Thyroid gland (tissue), 4 donors: ENCODE data around the gene VCAN. TPM values are rescaled to one million over a fixed set of nuclear protein-coding genes. Genes with fewer than 3 reads are reported as not detected.

ENCODE experiments used
- DNase-seq, 2 donors: peaks; one replicate each; pipeline ENCODE4 v3.0.0-alpha.2; 2019
- H3K27ac ChIP-seq, 3 donors: fragments of 200-600 bp; sonication (generic); 1 replicate in 2 of 3; 2 replicates in 1 of 3; pipeline ENCODE4 v1.5.1; 2016 to 2019; ENCODE audit warnings: mild to moderate bottlenecking in 1 of 3, moderate library complexity in 1 of 3
- H3K27me3 ChIP-seq: fragments of 200-600 bp; sonication (generic); one replicate; pipeline ENCODE4 v1.5.1; 2019
- H3K36me3 ChIP-seq, 2 donors: fragments of 200-600 bp; sonication (generic); one replicate each; pipeline ENCODE4 v1.5.1; 2016 to 2019
- H3K4me1 ChIP-seq, 2 donors: fragments of 200-600 bp; sonication (generic); one replicate each; pipeline ENCODE4 v1.5.1; 2017 to 2019
- H3K4me3 ChIP-seq, 3 donors: fragments of 200-600 bp; sonication (generic); replicated peaks in 1 of 3; 1 replicate in 2 of 3; 2 replicates in 1 of 3; pipeline ENCODE4 v1.5.1; 2016; ENCODE audit warnings: mild to moderate bottlenecking in 1 of 3
- H3K9me3 ChIP-seq: fragments of 200-600 bp; sonication (generic); one replicate; pipeline ENCODE4 v1.5.1; 2017
- CTCF ChIP-seq, 6 experiments: fragments of 200-600 bp in 3 of 6; fragments of 450-650 bp in 3 of 6; sonication (generic) in 3 of 6; IDR thresholded peaks; one replicate each; pipeline ENCODE4 v1.5.1; 2016 to 2019; ENCODE audit warnings: antibody characterized with exemption in 6 of 6, mild to moderate bottlenecking in 2 of 6, inconsistent platforms in 1 of 6, moderate library complexity in 1 of 6
- POLR2A ChIP-seq, 2 donors: fragments of 450-650 bp; IDR thresholded peaks; one replicate each; pipeline ENCODE4 v1.6.1; 2017; ENCODE audit warnings: antibody characterized with exemption in 2 of 2, mild to moderate bottlenecking in 2 of 2, moderate library complexity in 1 of 2
- WGBS, 2 donors: methylation state at CpG; one replicate each; pipeline ENCODE4 v1.1.5; 2017; 5-methylcytosine and 5-hydroxymethylcytosine counted together
- intact Hi-C: fragments of 100-400 bp; cut with DNase I; formaldehyde crosslinking; loops from one replicate; pipeline ENCODE4 v1.15.1; 2023
- total RNA-seq, 4 donors: library from RNA; depleted of rRNA; stranded (reverse); fragments of >200 nt; gene quantifications; one replicate each; pipeline ENCODE4 v1.2.3, GENCODE V29; 2016

Gene VCAN
- 10 to 100 TPM in 3 of 4 donors, 1 to 10 TPM in 1; 9.7 to 50.1 (median 33.1) TPM for total RNA-seq

DNA sequence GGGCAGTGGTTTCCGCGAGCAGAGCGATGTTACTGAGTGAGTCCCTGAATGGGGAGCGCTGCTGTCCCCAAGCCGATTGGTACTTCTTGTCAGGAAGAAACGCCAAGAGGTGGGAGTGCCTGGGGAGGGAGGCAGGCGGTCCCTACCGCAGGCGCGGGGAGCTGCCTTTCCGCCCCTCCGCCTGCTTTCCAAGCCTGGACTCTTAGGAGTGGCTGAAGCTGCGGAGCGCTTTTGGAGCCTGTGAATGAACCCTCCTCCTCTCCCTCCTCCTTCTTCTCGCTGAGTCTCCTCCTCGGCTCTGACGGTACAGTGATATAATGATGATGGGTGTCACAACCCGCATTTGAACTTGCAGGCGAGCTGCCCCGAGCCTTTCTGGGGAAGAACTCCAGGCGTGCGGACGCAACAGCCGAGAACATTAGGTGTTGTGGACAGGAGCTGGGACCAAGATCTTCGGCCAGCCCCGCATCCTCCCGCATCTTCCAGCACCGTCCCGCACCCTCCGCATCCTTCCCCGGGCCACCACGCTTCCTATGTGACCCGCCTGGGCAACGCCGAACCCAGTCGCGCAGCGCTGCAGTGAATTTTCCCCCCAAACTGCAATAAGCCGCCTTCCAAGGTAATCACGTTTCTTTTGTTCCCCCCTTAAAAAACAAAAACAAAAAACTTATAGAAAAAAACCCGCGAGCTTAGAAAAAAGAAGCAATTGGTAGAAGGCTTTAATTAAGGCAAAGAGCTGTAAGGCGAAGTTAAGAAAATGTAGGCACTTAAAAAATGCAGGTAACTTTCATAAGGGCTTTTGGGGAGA, at the start of gene VCAN:
TSS of gene VCAN (plus strand) at position 340 of the 808 bp plus-strand sequence. CDS start 11,775 bp downstream, outside the sequence.
- peak within 1 kb of the TSS in 1 of 3 donors; percentile 29 for H3K4me3 ChIP-seq
- peak; percentile 7 to 18 for DNase-seq
- 2 to 4% methylated on average over 31 to 39 of the region's 43 CpGs for WGBS, 2 donors
- intact Hi-C loops = no loop called here
- H3K4me1 ChIP-seq = peaks cover 10 to 40% of the 10 kb centered on the region in 2 donors
- peak within 1 kb of the TSS in 1 of 3 donors; percentile 42 for H3K27ac ChIP-seq
- H3K36me3 ChIP-seq = no peaks in the 10 kb centered on the region
- H3K9me3 ChIP-seq = no peaks in the 10 kb centered on the region
- H3K27me3 ChIP-seq = peaks cover 28% of the 10 kb centered on the region
- TF ChIP-seq POLR2A (IDR thresholded peaks at IDR 0.05) = no peak
- no peak for TF ChIP-seq CTCF (IDR thresholded peaks at IDR 0.05)

GRCh38 chr5:83422284-83422683, 49.3 kb upstream of the VCAN start:
- TF ChIP-seq POLR2A (IDR thresholded peaks at IDR 0.05) (no peak), CTCF (IDR thresholded peaks at IDR 0.05) (no peak)
- H3K36me3 ChIP-seq = no peaks in the 10 kb centered on the region
- no peak overlapping the region for H3K27ac ChIP-seq
- DNase-seq = no peak
- no peaks in the 10 kb centered on the region for H3K4me1 ChIP-seq
- no peaks in the 10 kb centered on the region for H3K27me3 ChIP-seq
- WGBS, 2 donors = 94 to 97% methylated on average over 1 of the region's 1 CpG
- H3K9me3 ChIP-seq = no peaks in the 10 kb centered on the region
- H3K4me3 ChIP-seq = no peak overlapping the region
- intact Hi-C loops = loop anchor here (10.0 kb wide), 1 partner anchor 1067 kb away; no protein-coding TSS in a partner anchor

- intact Hi-C loops = loop anchor here (10.0 kb wide), 1 partner anchor 1072 kb away; no protein-coding TSS in a partner anchor
- Histone ChIP-seq H3K27me3 (no peaks in the 10 kb centered on the region), H3K4me3 (no peak overlapping the region), H3K36me3 (no peaks in the 10 kb centered on the region), H3K27ac (no peak overlapping the region), H3K9me3 (no peaks in the 10 kb centered on the region), H3K4me1 (no peaks in the 10 kb centered on the region)
- TF ChIP-seq POLR2A (IDR thresholded peaks at IDR 0.05) (no peak), CTCF (IDR thresholded peaks at IDR 0.05) (no peak)
- WGBS, 2 donors = 67 to 76% methylated on average over 1 of the region's 1 CpG
- DNase-seq = no peak
Measured at GRCh38 chr5:83426855-83427254, 44.7 kb upstream of the VCAN start.

- Histone ChIP-seq H3K4me3 (no peak overlapping the region), H3K27ac (no peak overlapping the region), H3K9me3 (no peaks in the 10 kb centered on the region), H3K4me1 (no peaks in the 10 kb centered on the region), H3K27me3 (no peaks in the 10 kb centered on the region), H3K36me3 (no peaks in the 10 kb centered on the region)
- WGBS, 2 donors = 66 to 85% methylated on average over 1 of the region's 1 CpG
- intact Hi-C loops = loop anchor here (10.0 kb wide), 1 partner anchor 1073 kb away; no protein-coding TSS in a partner anchor
- no peak for TF ChIP-seq CTCF (IDR thresholded peaks at IDR 0.05)
- no peak for TF ChIP-seq POLR2A (IDR thresholded peaks at IDR 0.05)
- DNase-seq = no peak
Measured at GRCh38 chr5:83428126-83428525, 43.4 kb upstream of the VCAN start.

- Histone ChIP-seq H3K27ac (no peak overlapping the region), H3K36me3 (no peaks in the 10 kb centered on the region), H3K27me3 (no peaks in the 10 kb centered on the region), H3K4me3 (no peak overlapping the region), H3K4me1 (no peaks in the 10 kb centered on the region), H3K9me3 (no peaks in the 10 kb centered on the region)
- intact Hi-C loops = loop anchor here (10.0 kb wide), 1 partner anchor 1074 kb away; no protein-coding TSS in a partner anchor
- TF ChIP-seq POLR2A (IDR thresholded peaks at IDR 0.05) = no peak
- no peak for TF ChIP-seq CTCF (IDR thresholded peaks at IDR 0.05)
- no peak for DNase-seq
- whole genome bisulfite sequencing, 2 donors = 93 to 95% methylated on average over 6 of the region's 6 CpGs
Measured at GRCh38 chr5:83428890-83429289, 42.7 kb upstream of the VCAN start.
